Activated naive CD4-positive, alpha-beta T cell treated with anti-CD3 and anti-CD28 coated beads, Interleukin-2, amount 10 ng/mL, durations not matched to agents 7 days and 5 days (primary cell): Measurements from ENCODE around the gene GOLT1A.
A peak's percentile ranks its signal among the peaks of the same experiment; 100 is the strongest.

Experiments
- CTCF ChIA-PET: fragments of 350-600 bp; sonication (Branson Sonifier 250); formaldehyde crosslinking; loops from one replicate; lab custom pipeline; 2021; ENCODE audit warnings: antibody characterized with exemption; lab: Charles Lee
- DNase-seq: peaks from one replicate; pipeline ENCODE4 v3.0.0-alpha.2; 2020
- H3K27ac Mint-ChIP-seq: one replicate; pipeline ENCODE4 v1.8.0; 2021; ENCODE audit warnings: mild to moderate bottlenecking, moderate library complexity, mixed read lengths
- H3K27me3 Mint-ChIP-seq: one replicate; pipeline ENCODE4 v1.8.0; 2021; ENCODE audit warnings: mild to moderate bottlenecking, mixed read lengths
- H3K36me3 Mint-ChIP-seq: one replicate; pipeline ENCODE4 v1.8.0; 2021; ENCODE audit warnings: mixed read lengths
- H3K4me1 Mint-ChIP-seq: one replicate; pipeline ENCODE4 v1.8.0; 2021; ENCODE audit warnings: mixed read lengths
- H3K4me3 Mint-ChIP-seq: one replicate; pipeline ENCODE4 v1.8.0; 2021; ENCODE audit warnings: mild to moderate bottlenecking, moderate library complexity, mixed read lengths
- H3K9me3 Mint-ChIP-seq: one replicate; pipeline ENCODE4 v1.8.0; 2021; ENCODE audit warnings: mixed read lengths

Gene GOLT1A

DNA sequence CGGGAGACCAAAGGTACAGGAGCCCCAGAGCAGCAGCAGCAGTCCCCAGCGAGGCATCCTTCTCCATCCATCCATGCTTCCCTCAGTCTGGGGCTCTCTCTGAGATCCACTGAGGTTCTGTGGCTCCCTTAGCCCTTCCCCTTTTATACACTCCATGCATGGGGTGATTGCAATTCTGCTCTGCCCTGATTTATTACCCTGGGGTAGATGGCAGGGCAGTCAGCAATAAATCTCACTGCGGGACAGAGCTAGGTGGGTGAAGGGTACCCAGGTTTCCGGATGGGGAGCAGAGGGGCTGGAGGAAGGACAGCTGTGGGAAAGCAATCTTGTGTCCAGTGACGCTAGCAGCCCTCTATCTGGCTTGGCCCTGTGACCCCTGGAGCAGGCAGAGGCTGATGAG lies 47.6 kb downstream of the GOLT1A start, which contains the start of gene REN:
Gene REN (minus strand): TSS at position 119 of the 400 bp plus-strand sequence. CDS start 44 bp downstream, at position 75.
- Mint-ChIP-seq H3K36me3 (no peaks in the 10 kb centered on the region), H3K27me3 (peaks cover 6% of the 10 kb centered on the region), H3K4me3 (no peak within 1 kb of the TSS), H3K4me1 (no peaks in the 10 kb centered on the region), H3K27ac (no peak within 1 kb of the TSS), H3K9me3 (peaks cover 31% of the 10 kb centered on the region)
- DNase-seq: no peak
- CTCF ChIA-PET: interaction anchor here (0.9 to 9.7 kb wide), 5 partner anchors 40 to 232 kb away, joined by 3 to 88 read pairs (median 4); partner anchors contain the start of gene GOLT1A

DNA sequence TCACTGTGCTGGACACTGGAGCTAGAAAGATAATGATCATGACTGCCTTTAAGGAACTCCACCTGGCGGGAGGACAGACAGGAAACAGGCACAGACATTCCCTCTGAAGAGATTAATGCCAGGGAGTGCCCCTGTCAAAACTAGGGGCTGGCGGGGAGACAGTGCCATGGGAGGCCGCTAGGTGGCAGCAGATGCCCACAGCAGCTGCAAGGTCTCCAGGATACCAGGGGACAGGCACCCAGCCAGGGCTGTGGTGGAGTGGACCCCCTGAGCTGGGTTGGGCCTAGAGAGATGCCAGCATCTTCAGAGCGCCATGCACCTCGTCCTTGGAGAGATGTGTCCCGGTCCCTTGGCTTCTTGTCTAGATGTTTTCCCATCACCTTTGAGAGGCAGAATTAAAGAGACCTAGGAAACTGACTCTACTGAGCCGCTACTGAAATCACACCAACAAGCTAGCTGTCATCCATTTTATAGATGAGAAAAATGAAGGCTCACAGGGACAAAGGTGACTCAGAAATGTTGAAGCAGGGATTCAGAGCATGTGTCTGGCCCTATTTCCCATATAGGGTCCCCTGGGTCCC lies 51.2 kb downstream of the GOLT1A start:
- Mint-ChIP-seq H3K27ac (no peak overlapping the region), H3K4me3 (no peak overlapping the region), H3K36me3 (no peaks in the 10 kb centered on the region), H3K9me3 (peaks cover 6% of the 10 kb centered on the region), H3K4me1 (no peaks in the 10 kb centered on the region), H3K27me3 (peaks cover 26% of the 10 kb centered on the region)
- DNase-seq: peak; percentile 84
- CTCF ChIA-PET: interaction anchor here (0.7 to 9.7 kb wide), 30 partner anchors 12 to 645 kb away, joined by 3 to 88 read pairs (median 4); partner anchors contain the start of gene GOLT1A

DNA sequence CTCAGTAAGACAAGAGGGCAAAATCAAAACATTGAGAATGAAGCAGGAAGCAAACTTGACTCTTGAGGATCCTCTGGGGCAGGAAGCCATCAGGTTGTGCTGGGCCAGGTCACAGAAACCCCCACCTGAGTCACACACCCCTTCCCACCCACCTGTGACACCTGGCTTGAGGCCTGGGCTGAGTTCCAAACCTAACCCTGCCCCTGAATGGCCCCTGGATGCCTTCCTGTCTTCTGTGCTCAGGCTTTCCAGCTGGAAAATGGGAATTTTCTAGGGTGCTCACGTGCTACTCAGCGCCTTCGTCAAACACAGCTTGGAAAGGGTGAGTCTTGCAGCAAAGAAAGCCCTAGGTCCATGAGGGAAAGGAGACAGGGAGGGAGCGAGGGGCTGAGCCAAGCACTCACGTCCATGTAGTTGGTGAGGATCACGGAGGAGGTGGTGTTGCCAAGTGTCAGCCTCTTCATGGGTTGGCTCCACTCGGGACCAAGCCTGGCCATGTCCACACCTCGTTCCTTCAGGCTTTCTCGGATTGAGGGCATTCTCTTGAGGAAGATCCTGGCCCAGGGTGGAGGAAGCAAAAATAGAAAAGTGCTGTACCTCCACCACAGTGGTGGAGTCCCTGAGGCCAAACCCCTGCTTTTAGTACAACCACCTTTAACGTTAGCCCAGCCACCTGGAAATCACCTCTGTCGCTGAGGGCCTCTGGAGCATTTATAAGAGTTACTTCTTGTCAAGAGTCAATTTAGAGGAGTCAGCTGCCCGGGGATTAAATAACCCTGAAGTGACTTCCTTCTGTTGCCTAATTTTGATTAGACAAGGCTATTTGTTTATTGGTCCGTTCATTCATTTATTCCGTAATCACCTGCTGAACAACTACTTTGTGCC lies 51.9 kb downstream of the GOLT1A start:
- H3K4me1 Mint-ChIP-seq: no peaks in the 10 kb centered on the region
- no peak for DNase-seq
- CTCF ChIA-PET: interaction anchor here (1.0 to 9.7 kb wide), 18 partner anchors 12 to 590 kb away, joined by 3 to 88 read pairs (median 4); partner anchors contain the start of gene GOLT1A
- H3K27me3 Mint-ChIP-seq: peaks cover 29% of the 10 kb centered on the region
- H3K4me3 Mint-ChIP-seq: no peak overlapping the region
- H3K9me3 Mint-ChIP-seq: no peaks in the 10 kb centered on the region
- no peak overlapping the region for H3K27ac Mint-ChIP-seq
- H3K36me3 Mint-ChIP-seq: no peaks in the 10 kb centered on the region

DNA sequence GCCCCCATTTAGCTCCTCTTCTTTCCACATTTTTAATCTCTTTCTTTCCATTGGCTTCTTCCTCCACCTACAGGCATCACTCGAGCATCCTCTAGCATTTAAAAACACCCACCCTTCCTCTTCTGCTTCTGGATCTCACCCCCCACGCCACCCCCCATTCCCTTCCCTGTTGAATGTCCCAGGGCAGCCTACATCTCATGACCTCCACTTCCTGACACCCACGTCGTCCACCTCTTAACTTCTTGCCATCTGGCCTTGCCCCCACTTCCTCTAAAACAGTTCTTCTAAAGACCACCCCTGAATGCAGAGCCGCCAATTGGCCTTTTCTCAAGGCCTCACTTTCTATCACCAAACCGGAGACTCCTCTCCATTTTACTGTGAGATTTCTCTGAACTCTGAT lies 55.8 kb downstream of the GOLT1A start:
- Mint-ChIP-seq H3K4me3 (no peak overlapping the region), H3K9me3 (no peaks in the 10 kb centered on the region), H3K27me3 (peaks cover 46% of the 10 kb centered on the region), H3K27ac (no peak overlapping the region), H3K4me1 (no peaks in the 10 kb centered on the region), H3K36me3 (no peaks in the 10 kb centered on the region)
- CTCF ChIA-PET: interaction anchor here (1.7 kb wide), 1 partner anchor 19 kb away, joined by 3 read pairs; no protein-coding TSS in a partner anchor
- DNase-seq: no peak

DNA sequence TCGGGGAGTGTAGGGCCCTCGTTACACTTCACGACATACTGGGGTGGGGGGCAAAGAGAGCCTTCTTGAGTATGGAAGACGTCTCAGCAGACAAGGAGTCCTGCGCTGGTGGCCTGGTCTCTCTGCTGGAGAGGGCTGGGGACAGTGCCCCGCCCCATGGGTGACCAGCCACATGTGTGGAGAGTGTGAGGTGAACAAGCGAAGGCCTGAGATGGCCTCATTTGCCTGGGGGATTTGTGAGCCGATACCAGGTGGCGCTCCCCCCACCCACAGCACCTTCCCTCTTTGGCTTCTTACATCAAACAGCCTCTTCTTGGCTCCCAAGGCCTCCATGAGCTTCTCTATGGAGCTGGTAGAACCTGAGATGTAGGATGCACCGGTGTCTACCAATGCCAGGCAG lies 57.9 kb downstream of the GOLT1A start:
- CTCF ChIA-PET: no interaction called here
- Mint-ChIP-seq H3K27ac (no peak overlapping the region), H3K36me3 (no peaks in the 10 kb centered on the region), H3K9me3 (no peaks in the 10 kb centered on the region), H3K4me1 (no peaks in the 10 kb centered on the region), H3K4me3 (no peak overlapping the region), H3K27me3 (peaks cover 63% of the 10 kb centered on the region)
- no peak for DNase-seq

DNA sequence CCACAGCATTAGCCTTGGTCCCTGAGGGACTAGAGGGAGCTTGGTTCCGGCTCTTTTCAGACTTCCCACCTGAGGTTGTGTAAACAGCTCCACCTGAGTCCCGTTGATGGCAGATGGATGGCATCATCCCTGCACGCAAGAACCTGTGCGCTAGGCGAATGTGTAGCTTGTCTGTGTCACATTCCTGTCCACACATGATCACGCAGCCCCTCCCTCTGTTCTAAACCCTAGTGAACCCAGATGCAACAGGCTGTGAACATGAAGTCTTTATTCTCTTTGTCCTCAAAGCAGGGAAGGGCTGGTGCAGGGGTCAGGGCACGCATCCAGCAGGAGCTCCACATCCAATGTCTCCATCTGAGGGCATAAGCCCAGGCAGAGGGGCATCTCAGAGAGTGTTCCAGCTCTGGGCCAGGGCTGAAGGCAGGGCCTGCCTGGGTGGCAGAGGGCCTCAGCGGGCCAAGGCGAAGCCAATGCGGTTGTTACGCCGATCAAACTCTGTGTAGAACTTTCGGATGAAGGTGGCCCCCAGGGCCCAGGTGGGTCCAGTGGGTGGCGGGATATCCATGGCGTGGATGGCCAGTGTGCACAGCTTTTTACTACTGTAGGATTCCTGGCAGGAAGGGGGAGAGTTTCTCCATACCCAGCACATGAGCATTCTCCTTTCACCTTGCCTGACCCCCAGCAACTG lies 59.1 kb downstream of the GOLT1A start:
- CTCF ChIA-PET: interaction anchor here (0.8 kb wide), 1 partner anchor 9 kb away, joined by 4 read pairs; no protein-coding TSS in a partner anchor
- Mint-ChIP-seq H3K27ac (no peak overlapping the region), H3K4me3 (no peak overlapping the region), H3K4me1 (no peaks in the 10 kb centered on the region), H3K36me3 (no peaks in the 10 kb centered on the region), H3K9me3 (no peaks in the 10 kb centered on the region), H3K27me3 (peaks cover 65% of the 10 kb centered on the region)
- no peak for DNase-seq

DNA sequence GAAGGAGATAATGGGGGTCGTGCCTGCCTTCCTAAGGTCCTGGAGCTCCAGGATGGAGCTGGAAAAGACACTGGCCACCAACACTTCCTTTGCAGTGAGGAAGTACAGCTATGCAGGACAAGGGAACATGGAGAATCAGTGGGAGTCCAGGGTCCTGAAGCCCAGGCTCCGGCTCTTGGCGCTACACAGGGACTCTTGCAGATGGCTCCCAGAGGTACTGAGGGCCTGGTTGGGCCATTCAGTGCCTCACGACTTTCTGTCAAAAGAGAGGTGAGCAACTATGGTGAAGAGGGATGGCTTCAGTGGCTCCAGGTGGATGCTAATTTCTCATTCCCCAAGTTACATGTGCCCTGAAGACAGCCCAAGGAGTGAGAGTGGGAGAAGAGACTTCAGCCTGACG lies 60.1 kb downstream of the GOLT1A start:
- DNase-seq: no peak
- peak overlapping the region; percentile 47 for H3K27ac Mint-ChIP-seq
- no peaks in the 10 kb centered on the region for H3K4me1 Mint-ChIP-seq
- CTCF ChIA-PET: interaction anchor here (0.5 kb wide), 1 partner anchor 245 kb away, joined by 3 read pairs; no protein-coding TSS in a partner anchor
- H3K27me3 Mint-ChIP-seq: peaks cover 71% of the 10 kb centered on the region
- no peaks in the 10 kb centered on the region for H3K9me3 Mint-ChIP-seq
- no peak overlapping the region for H3K4me3 Mint-ChIP-seq
- no peaks in the 10 kb centered on the region for H3K36me3 Mint-ChIP-seq

DNA sequence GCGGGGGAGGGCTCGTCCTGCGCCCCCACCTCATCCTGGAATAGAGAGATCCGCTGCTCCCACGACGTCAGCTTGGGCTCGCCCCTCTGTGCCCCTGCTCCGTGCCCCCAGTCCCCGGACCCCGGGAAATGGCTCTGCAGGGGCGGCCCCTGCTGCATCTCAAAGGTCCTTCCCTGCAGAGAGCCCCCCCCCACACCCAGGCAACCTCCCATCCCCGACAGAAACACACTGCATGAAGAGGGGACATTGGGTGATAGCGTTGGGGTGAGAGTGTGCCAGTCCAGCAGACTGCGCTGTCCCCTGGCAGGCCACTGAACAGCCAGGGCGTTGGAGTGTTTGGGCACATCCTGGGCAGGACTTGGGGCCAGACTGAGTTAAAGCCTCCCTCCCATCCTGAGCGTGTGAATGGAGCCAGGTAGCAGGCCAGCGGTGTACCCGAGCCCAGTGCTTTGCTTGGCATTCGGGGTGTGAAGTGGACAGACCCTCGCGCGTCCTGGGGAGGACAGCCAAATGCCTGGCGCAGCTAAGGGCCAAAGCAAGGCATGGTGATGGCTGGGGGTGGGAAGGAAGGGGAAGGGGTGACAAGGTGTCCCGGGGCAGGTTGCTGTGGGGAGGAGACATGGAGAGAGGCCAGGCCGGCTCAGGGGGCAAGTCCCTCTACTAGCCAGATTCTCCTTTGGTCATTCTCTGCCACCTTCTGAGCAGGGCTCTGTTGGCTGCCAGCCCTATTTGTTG lies 61.3 kb downstream of the GOLT1A start:
- H3K9me3 Mint-ChIP-seq: no peaks in the 10 kb centered on the region
- CTCF ChIA-PET: no interaction called here
- no peaks in the 10 kb centered on the region for H3K4me1 Mint-ChIP-seq
- DNase-seq: no peak
- peak overlapping the region; percentile 50 for H3K4me3 Mint-ChIP-seq
- no peaks in the 10 kb centered on the region for H3K36me3 Mint-ChIP-seq
- no peak overlapping the region for H3K27ac Mint-ChIP-seq
- H3K27me3 Mint-ChIP-seq: peaks cover 68% of the 10 kb centered on the region

DNA sequence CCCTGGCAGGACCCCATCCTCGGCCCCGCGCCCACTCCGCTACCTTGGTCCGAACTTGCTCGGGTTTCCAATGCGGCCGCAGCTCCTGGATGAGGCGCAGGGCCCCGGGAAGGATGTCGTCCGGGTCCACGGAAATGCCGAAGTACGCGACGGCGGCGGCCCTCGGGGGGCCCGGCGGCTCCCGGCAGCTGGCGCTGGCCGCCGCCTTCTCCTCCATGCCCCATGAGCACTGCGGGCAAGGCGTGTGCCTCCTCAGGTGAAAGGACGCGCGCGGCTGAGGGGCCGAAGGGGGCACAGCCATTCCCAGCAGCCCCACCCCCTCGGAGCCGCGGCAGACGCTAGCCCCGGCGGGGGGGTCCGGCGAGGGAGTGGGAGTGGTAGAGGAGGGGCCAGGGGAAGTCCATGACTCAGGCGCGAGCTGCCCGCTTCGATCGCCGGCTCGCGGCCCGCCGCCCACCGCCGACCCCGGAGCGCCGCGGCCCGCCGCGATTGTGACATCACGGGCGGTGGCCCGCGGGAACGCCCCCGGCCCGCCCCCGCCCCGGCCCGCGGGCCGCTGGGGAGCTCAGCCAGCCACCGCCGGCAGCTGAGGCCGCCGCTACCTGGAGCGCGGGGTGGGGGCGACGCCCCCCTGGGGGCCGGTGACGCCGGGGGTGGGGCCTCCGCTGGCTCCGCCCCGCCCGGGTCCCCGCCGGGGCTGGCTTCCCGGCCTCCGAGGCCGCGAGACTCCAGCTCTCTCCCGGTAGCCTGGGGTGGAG lies 62.1 kb downstream of the GOLT1A start, which contains the start of gene ETNK2:
Gene ETNK2 (minus strand): TSS at position 493 of the 758 bp plus-strand sequence. CDS start 192 bp downstream, at position 301.
- Mint-ChIP-seq H3K27ac (no peak within 1 kb of the TSS), H3K36me3 (no peaks in the 10 kb centered on the region), H3K4me3 (peak within 1 kb of the TSS; percentile 50), H3K27me3 (peaks cover 66% of the 10 kb centered on the region), H3K4me1 (no peaks in the 10 kb centered on the region), H3K9me3 (no peaks in the 10 kb centered on the region)
- DNase-seq: peak; percentile 58
- CTCF ChIA-PET: no interaction called here

DNA sequence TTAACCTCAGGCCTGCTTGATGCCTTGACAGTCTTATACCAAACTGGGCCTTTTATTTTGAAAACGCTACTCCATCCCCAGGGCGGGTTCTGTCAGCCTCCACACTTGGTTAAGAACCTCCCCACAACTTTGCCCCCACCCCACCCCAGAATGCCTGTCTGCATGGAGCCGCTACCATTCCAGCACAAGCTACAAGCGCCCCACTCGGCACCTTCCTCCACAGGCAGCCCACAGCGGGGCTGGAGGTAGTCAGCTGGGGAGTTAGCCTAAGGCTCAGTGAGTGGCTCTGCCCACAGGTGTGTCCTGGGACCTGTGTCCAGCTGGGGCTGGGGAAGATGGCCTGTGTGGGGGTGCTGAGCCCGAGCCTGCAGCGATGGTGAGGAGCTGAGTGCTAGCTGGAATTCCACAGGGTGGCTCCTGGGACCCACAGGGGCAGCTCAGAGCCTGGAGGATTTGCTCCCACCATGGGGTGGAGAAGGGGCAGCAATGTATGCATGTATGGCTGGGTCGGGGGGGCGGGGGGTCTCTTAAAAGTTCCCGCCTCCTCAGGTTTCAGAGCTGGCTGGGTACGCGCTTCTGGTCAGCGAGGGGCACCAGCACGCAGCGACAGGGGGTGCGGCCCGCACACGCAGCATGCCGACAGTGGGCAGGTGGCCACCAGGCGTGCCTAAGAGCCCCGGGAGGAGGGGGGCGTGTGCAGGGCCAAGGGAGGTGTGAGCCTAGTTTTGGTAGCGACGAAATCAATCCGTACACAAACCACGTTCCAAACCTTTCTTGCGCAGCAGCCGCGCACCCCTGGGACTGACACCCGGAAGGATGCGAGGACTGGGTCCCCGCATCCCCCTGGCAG lies 62.9 kb downstream of the GOLT1A start:
- CTCF ChIA-PET: interaction anchor here (1.1 kb wide), 1 partner anchor 12 kb away, joined by 4 read pairs; no protein-coding TSS in a partner anchor
- no peaks in the 10 kb centered on the region for H3K36me3 Mint-ChIP-seq
- peak overlapping the region; percentile 49 for H3K4me3 Mint-ChIP-seq
- peaks cover 66% of the 10 kb centered on the region for H3K27me3 Mint-ChIP-seq
- no peak overlapping the region for H3K27ac Mint-ChIP-seq
- no peaks in the 10 kb centered on the region for H3K4me1 Mint-ChIP-seq
- no peaks in the 10 kb centered on the region for H3K9me3 Mint-ChIP-seq
- no peak for DNase-seq

DNA sequence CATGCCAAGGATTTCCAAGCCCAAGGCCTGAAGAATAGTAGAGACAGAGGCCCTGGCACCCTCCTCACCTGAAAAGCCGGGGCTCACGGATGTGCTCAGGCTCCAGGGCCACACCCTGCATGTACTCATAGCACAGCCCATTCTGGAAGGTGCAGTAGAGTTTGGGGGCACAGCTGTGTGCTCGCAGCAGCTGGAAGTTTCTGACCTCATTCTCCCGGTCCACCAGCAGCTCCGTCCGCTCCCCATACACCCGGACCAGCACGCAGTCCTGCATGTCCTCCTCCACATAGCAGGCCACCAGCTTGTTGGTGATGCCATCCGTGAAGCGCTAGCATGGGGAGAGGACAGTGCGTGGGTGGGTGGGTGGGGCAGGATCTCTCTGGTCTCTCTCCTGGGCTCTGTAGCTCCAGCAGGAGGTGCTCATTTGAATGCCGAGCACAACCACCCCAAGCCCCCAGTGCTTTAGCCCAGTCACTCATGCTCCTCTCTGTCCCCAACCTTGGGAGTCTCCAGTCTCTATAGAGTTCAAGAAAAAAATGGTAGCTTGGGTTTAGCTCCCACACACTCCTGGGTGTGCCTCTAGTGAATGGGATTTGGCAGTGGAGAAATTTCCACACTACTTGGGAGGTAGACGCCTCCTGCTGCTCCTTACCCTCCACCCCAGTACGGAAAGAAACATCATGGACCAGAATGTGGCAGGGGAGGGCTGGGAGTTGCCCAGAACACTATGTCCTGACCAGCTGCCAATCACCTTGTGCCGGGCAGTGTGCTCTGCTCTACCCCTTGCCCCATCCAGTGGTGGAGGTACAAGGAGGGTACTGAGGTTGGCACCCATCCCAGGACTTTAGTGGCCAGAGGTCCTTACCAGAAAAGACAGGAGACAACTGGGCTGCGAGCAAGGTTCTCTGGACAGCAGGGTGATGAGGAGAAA lies 63.9 kb downstream of the GOLT1A start:
- Mint-ChIP-seq H3K27me3 (peaks cover 62% of the 10 kb centered on the region), H3K9me3 (no peaks in the 10 kb centered on the region), H3K36me3 (no peaks in the 10 kb centered on the region), H3K27ac (no peak overlapping the region), H3K4me3 (peak overlapping the region; percentile 49), H3K4me1 (no peaks in the 10 kb centered on the region)
- DNase-seq: peak; percentile 6
- CTCF ChIA-PET: interaction anchor here (1.1 to 1.8 kb wide), 3 partner anchors 12 to 21 kb away, joined by 3 to 4 read pairs (median 4); no protein-coding TSS in a partner anchor
